ENCODE data around the gene OBP2A. TPM values are rescaled to one million over a fixed set of nuclear protein-coding genes. Genes with fewer than 3 reads are reported as not detected.
"Not testable (repeated sequence)": the region's sequence is repeated elsewhere in the genome, so short reads cannot be mapped to it uniquely, and the experiment has no call there.

The OBP2A gene, protein sequence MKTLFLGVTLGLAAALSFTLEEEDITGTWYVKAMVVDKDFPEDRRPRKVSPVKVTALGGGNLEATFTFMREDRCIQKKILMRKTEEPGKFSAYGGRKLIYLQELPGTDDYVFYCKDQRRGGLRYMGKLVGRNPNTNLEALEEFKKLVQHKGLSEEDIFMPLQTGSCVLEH
- total RNA-seq (not detected in 2 replicates), polyA plus RNA-seq (not detected in 2 replicates), polyA minus RNA-seq (ENCODE audit: low replicate concordance) (not detected in 2 replicates)
- polyA plus RNA-seq (2012), result not detected in 2 replicates

DNA sequence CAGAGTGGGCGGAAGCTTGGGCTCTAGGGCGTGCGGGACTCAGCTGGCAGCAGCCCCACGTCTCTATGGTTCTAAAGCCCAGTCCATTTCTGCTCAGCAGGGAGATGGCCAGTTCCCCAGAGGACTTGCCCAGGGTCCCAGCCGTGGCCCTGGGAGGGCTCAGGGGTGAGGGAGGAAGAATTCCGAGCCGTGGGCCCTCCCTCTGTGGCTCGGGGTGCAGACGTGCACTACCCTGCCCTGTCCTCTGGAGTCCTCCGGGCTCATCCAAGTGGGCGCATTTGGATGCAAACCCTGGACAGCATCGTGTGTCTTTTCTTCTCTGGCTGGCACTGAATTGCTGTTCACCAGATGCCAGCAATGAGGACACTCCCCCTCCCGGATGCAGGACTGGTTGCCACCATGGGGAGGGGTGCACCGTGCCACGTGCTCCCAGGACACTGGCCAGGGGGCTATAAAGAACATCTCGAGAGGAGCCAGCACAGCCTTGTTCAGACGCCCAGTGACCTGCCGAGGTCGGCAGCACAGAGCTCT, at the start of gene OBP2A:
Gene OBP2A, plus strand, starts transcription at position 481 of the 531 bp plus-strand sequence. CDS start 55 bp downstream, outside the sequence.
- not testable (repeated sequence) for H3K27ac ChIP-seq (ENCODE audit: insufficient read depth, low read length); H3K9me3 ChIP-seq (ENCODE audit: control insufficient read depth, insufficient read depth, low read depth, low read length); H3K79me2 ChIP-seq (ENCODE audit: control insufficient read depth, insufficient read depth, low read length); H2AFZ ChIP-seq (ENCODE audit: low read length); H3K4me1 ChIP-seq (ENCODE audit: control insufficient read depth, extremely low read depth, insufficient read depth, low read length); H3K9ac ChIP-seq (ENCODE audit: insufficient read depth, low read length); H3K4me3 ChIP-seq (replicated peaks in 1 of 4; ENCODE audit: control extremely low read depth in 1 of 4, insufficient read depth in 1 of 4, low read depth in 3 of 4, low read length in 4 of 4); H3K27me3 ChIP-seq (ENCODE audit: control insufficient read depth, insufficient read depth, low read length); H4K20me1 ChIP-seq (ENCODE audit: control insufficient read depth, extremely low read depth, insufficient read depth, low read length); H3K4me2 ChIP-seq (ENCODE audit: extremely low read depth, insufficient read depth, low read length); DNase-seq (ENCODE audit: low read depth in 2 of 2); H3K36me3 ChIP-seq (ENCODE audit: control insufficient read depth, insufficient read depth, low read length)

DNA sequence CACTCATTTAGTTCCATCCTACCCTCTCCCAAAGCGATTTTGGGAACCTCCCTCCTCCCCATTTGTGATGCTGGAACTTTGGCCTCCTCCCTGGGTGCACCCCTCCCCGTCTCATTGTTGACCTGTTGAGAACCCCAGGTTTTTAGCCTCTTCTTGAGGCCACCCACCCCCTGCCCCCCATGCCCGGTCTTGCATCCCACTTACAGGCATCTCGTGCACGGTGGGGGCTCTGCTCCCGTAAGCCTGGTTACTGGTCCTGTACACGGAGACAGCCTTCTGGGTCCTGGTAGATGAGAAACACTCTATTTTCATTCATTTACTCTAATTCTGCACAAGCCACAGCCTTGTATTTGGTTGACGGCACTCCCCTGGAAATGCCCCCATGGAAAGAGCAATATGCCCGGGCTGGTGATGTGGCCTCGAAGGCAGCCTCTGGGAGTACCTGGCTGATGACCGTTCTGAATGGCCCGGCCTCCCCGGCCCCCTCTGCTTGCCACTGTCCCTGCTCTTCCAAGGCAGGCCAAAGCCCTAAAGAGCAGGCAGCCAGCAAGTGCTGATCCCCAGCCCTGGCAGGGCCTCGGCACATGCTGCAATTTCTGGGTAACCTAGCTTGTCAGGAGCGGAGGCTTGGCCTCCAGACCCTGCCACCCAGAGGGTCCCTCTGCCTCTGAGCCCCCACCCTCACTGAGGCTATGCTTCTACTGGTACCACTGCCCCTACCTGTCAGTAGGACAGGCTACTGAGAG, 47.4 kb upstream of the OBP2A start:
- Histone ChIP-seq H3K36me3 (ENCODE audit: control insufficient read depth, insufficient read depth, low read length) (peaks cover 2% of the 10 kb centered on the region), H3K79me2 (ENCODE audit: control insufficient read depth, insufficient read depth, low read length) (peaks cover 13% of the 10 kb centered on the region), H3K4me1 (ENCODE audit: control insufficient read depth, extremely low read depth, insufficient read depth, low read length) (peaks cover 6% of the 10 kb centered on the region), H3K4me3 (replicated peaks in 1 of 4; ENCODE audit: control extremely low read depth in 1 of 4, insufficient read depth in 1 of 4, low read depth in 3 of 4, low read length in 4 of 4) (no peak overlapping the region), H3K9ac (ENCODE audit: insufficient read depth, low read length) (no peak overlapping the region), H4K20me1 (ENCODE audit: control insufficient read depth, extremely low read depth, insufficient read depth, low read length) (no peaks in the 10 kb centered on the region), H3K4me2 (ENCODE audit: extremely low read depth, insufficient read depth, low read length) (no peak overlapping the region), H2AFZ (ENCODE audit: low read length) (no peak overlapping the region), H3K9me3 (ENCODE audit: control insufficient read depth, insufficient read depth, low read depth, low read length) (no peaks in the 10 kb centered on the region), H3K27me3 (ENCODE audit: control insufficient read depth, insufficient read depth, low read length) (no peaks in the 10 kb centered on the region), H3K27ac (ENCODE audit: insufficient read depth, low read length) (no peak overlapping the region)
- no peak for TF ChIP-seq CTCF (conservative IDR thresholded peaks at IDR 0.05 in 1 of 2, IDR thresholded peaks at IDR 0.05 in 1 of 2; ENCODE audit: low read depth in 1 of 2, low read length in 2 of 2)
- TF ChIP-seq EZH2 (IDR thresholded peaks at IDR 0.05; ENCODE audit: low read length, missing control alignments), result no peak
- no peak for DNase-seq (ENCODE audit: low read depth in 2 of 2)

DNA sequence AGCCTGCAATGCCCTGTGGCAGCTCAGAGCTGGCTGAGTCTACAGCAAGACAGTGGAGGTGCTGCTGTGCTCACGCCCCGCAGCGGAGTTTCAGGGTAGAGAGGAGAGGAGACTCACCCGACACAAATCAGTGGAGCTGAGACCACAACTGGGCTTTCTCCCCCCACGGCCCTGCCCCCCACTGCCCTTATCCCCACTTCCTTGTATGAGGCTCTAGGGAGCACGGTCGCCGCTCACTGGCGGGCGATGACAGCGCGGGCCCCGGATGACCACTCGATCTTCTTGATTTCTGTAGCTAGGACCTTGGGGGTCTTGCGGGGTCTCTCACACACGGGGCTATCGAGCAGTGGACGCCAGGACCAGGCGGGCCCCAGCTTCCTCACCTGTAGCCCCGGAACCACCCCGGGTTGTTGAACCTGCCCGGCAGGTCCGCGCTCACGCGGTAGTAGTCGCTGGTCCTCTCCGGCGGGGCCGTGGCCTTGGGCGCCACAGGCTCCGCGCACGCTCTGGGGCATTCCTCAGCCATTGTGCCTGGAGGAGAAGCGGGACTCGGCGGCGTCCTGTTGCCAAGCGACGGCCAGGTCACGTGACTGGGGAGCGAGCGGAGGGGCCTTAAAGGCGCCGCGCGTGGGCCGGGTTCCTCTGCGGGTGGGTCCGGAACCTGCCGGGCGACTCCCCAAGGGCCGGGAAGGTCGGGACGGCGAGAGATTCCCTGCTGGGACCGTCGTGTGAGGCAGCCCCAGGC, 46.4 kb upstream of the OBP2A start:
- Histone ChIP-seq H3K9ac (ENCODE audit: insufficient read depth, low read length) (peak overlapping the region; percentile 90), H3K4me2 (ENCODE audit: extremely low read depth, insufficient read depth, low read length) (peak overlapping the region; percentile 89), H3K4me3 (replicated peaks in 1 of 4; ENCODE audit: control extremely low read depth in 1 of 4, insufficient read depth in 1 of 4, low read depth in 3 of 4, low read length in 4 of 4) (peak overlapping the region; percentile 78 to 97 (median 84)), H3K9me3 (ENCODE audit: control insufficient read depth, insufficient read depth, low read depth, low read length) (no peaks in the 10 kb centered on the region), H3K4me1 (ENCODE audit: control insufficient read depth, extremely low read depth, insufficient read depth, low read length) (peaks cover 6% of the 10 kb centered on the region), H3K27me3 (ENCODE audit: control insufficient read depth, insufficient read depth, low read length) (no peaks in the 10 kb centered on the region), H3K79me2 (ENCODE audit: control insufficient read depth, insufficient read depth, low read length) (peaks cover 13% of the 10 kb centered on the region), H2AFZ (ENCODE audit: low read length) (peak overlapping the region; percentile 76), H3K36me3 (ENCODE audit: control insufficient read depth, insufficient read depth, low read length) (peaks cover 10% of the 10 kb centered on the region), H4K20me1 (ENCODE audit: control insufficient read depth, extremely low read depth, insufficient read depth, low read length) (no peaks in the 10 kb centered on the region), H3K27ac (ENCODE audit: insufficient read depth, low read length) (peak overlapping the region; percentile 82)
- DNase-seq (ENCODE audit: low read depth in 2 of 2), result peak; percentile 84 to 87
- TF ChIP-seq CTCF (conservative IDR thresholded peaks at IDR 0.05 in 1 of 2, IDR thresholded peaks at IDR 0.05 in 1 of 2; ENCODE audit: low read depth in 1 of 2, low read length in 2 of 2) (no peak), EZH2 (IDR thresholded peaks at IDR 0.05; ENCODE audit: low read length, missing control alignments) (no peak)

All from fibroblast of lung (primary cell).